ENCODE data around the gene PDIA2. TPM values are rescaled to one million over a fixed set of nuclear protein-coding genes. Genes with fewer than 3 reads are reported as not detected.
"Not testable (repeated sequence)": the region's sequence is repeated elsewhere in the genome, so short reads cannot be mapped to it uniquely, and the experiment has no call there.

PDIA2 gene
- total RNA-seq, 1 experiment from 2014 or later = not detected

GRCh38 chr16:325375-326145 lies 42.6 kb downstream of the PDIA2 start:
- CTCF ChIA-PET = interaction anchor here (0.7 kb wide), 1 partner anchor 1528 kb away, joined by 4 read pairs; no protein-coding TSS in a partner anchor
- Mint-ChIP-seq H3K27ac (ENCODE audit: unreplicated experiment) (no peak overlapping the region), H3K27me3 (ENCODE audit: unreplicated experiment) (no peaks in the 10 kb centered on the region), H3K9me3 (ENCODE audit: low read depth, unreplicated experiment) (no peaks in the 10 kb centered on the region), H3K36me3 (ENCODE audit: insufficient read depth, unreplicated experiment) (peaks cover 44% of the 10 kb centered on the region), H3K4me3 (ENCODE audit: low read depth, unreplicated experiment) (no peak overlapping the region), H3K4me1 (ENCODE audit: low read depth, unreplicated experiment) (peaks cover 26% of the 10 kb centered on the region)
- no peak for DNase-seq
- intact Hi-C loops (cut with micrococcal nuclease; ENCODE audit: unreplicated experiment) = no loop called here
- no TSS peak for BruUV-seq (replicated peaks)
- TF ChIP-seq, protein P1, sequence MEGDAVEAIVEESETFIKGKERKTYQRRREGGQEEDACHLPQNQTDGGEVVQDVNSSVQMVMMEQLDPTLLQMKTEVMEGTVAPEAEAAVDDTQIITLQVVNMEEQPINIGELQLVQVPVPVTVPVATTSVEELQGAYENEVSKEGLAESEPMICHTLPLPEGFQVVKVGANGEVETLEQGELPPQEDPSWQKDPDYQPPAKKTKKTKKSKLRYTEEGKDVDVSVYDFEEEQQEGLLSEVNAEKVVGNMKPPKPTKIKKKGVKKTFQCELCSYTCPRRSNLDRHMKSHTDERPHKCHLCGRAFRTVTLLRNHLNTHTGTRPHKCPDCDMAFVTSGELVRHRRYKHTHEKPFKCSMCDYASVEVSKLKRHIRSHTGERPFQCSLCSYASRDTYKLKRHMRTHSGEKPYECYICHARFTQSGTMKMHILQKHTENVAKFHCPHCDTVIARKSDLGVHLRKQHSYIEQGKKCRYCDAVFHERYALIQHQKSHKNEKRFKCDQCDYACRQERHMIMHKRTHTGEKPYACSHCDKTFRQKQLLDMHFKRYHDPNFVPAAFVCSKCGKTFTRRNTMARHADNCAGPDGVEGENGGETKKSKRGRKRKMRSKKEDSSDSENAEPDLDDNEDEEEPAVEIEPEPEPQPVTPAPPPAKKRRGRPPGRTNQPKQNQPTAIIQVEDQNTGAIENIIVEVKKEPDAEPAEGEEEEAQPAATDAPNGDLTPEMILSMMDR (IDR thresholded peaks at IDR 0.05; ENCODE audit: unreplicated experiment) = no peak

GRCh38 chr16:330741-331140 lies 47.8 kb downstream of the PDIA2 start:
- Mint-ChIP-seq H3K9me3 (ENCODE audit: low read depth, unreplicated experiment) (peaks cover 3% of the 10 kb centered on the region), H3K4me1 (ENCODE audit: low read depth, unreplicated experiment) (peaks cover 38% of the 10 kb centered on the region), H3K36me3 (ENCODE audit: insufficient read depth, unreplicated experiment) (peaks cover 30% of the 10 kb centered on the region), H3K27me3 (ENCODE audit: unreplicated experiment) (no peaks in the 10 kb centered on the region), H3K27ac (ENCODE audit: unreplicated experiment) (peak overlapping the region; percentile 60), H3K4me3 (ENCODE audit: low read depth, unreplicated experiment) (no peak overlapping the region)
- CTCF ChIA-PET = no interaction called here
- TF ChIP-seq, protein P1 (IDR thresholded peaks at IDR 0.05; ENCODE audit: unreplicated experiment) = no peak
- BruUV-seq (replicated peaks) = no TSS peak
- DNase-seq = no peak
- intact Hi-C loops (cut with micrococcal nuclease; ENCODE audit: unreplicated experiment) = no loop called here

DNA sequence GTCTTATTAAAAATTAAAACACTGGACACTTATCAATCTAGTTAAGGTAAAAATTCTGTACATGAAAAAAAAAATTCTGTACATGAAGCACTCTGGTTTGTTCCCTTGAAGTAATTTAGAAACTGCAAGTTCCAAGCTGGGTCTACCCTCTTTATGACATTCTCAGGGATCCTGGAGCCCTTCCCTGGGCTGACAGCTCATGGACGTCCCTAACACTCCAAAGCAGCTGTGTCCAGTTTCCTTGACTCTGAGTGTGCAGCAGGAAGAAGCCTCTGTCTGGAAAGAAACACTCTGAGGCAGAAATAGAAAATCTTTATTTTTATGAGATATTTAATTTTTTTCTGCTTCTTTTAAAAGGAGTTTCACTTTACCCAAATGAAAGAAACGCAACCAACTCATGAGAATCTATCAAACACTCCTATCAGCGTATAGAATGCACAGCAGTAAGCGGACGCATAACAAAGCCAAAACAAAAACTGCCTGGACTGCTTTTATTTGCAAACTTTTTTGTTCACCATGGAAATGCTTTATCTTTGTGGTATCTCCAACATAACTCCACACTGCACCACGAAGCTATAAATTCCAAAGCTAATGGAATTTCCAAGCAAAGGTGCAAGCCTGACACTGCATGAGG lies 48.3 kb downstream of the PDIA2 start:
- BruUV-seq (replicated peaks); H3K27ac Mint-ChIP-seq (ENCODE audit: unreplicated experiment); H3K27me3 Mint-ChIP-seq (ENCODE audit: unreplicated experiment); H3K4me3 Mint-ChIP-seq (ENCODE audit: low read depth, unreplicated experiment); intact Hi-C loops (cut with micrococcal nuclease; ENCODE audit: unreplicated experiment); DNase-seq; H3K9me3 Mint-ChIP-seq (ENCODE audit: low read depth, unreplicated experiment); CTCF ChIA-PET: not testable (repeated sequence)
- peaks cover 31% of the 10 kb centered on the region for H3K36me3 Mint-ChIP-seq (ENCODE audit: insufficient read depth, unreplicated experiment)
- peaks cover 39% of the 10 kb centered on the region for H3K4me1 Mint-ChIP-seq (ENCODE audit: low read depth, unreplicated experiment)

DNA sequence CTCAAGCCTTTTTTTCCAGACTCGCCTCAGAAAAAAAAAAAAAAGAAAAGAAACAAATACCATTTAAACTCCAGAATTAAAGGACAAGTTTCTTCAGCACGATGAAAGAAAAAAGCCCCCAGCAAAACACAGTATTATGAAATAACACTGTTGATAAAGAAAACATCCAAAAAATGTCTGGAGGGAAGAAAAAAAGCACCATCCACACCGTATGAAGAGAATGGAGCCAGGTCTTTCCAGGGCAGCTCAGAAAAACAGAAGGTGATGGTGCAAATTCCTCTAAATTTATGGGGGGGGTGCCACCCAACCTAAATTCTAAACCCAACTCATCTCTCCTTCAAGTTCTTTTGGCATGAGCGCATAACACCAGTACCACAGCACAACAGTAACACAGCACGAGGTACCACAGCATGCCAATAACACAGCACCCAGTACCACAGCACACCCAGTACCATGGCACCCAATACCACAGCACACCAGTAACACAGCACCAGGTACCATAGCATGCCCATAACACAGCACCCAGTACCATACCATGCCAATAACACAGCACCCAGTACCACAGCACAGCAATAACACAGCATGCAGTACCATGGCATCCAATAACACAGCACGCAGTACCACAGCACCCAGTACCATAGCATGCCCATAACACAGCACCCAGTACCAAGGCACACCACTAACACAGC lies 50.6 kb downstream of the PDIA2 start:
- DNase-seq = no peak
- H3K36me3 Mint-ChIP-seq (ENCODE audit: insufficient read depth, unreplicated experiment) = peaks cover 17% of the 10 kb centered on the region
- H3K27ac Mint-ChIP-seq (ENCODE audit: unreplicated experiment) = no peak overlapping the region

GRCh38 chr16:334164-334832 lies 51.3 kb downstream of the PDIA2 start:
- BruUV-seq (replicated peaks); H3K27ac Mint-ChIP-seq (ENCODE audit: unreplicated experiment); H3K4me3 Mint-ChIP-seq (ENCODE audit: low read depth, unreplicated experiment); CTCF ChIA-PET; H3K27me3 Mint-ChIP-seq (ENCODE audit: unreplicated experiment); DNase-seq; intact Hi-C loops (cut with micrococcal nuclease; ENCODE audit: unreplicated experiment); H3K9me3 Mint-ChIP-seq (ENCODE audit: low read depth, unreplicated experiment): not testable (repeated sequence)
- H3K36me3 Mint-ChIP-seq (ENCODE audit: insufficient read depth, unreplicated experiment) = peaks cover 21% of the 10 kb centered on the region
- peaks cover 39% of the 10 kb centered on the region for H3K4me1 Mint-ChIP-seq (ENCODE audit: low read depth, unreplicated experiment)

More for the DNA sequence above, 50.6 kb downstream of the PDIA2 start:
- intact Hi-C loops (cut with micrococcal nuclease; ENCODE audit: unreplicated experiment) = no loop called here
- CTCF ChIA-PET = no interaction called here
- Mint-ChIP-seq H3K4me3 (ENCODE audit: low read depth, unreplicated experiment) (no peak overlapping the region), H3K27me3 (ENCODE audit: unreplicated experiment) (no peaks in the 10 kb centered on the region), H3K9me3 (ENCODE audit: low read depth, unreplicated experiment) (peaks cover 3% of the 10 kb centered on the region), H3K4me1 (ENCODE audit: low read depth, unreplicated experiment) (peaks cover 39% of the 10 kb centered on the region)
- TF ChIP-seq, protein P1 (IDR thresholded peaks at IDR 0.05; ENCODE audit: unreplicated experiment) = no peak
- no TSS peak for BruUV-seq (replicated peaks)

GRCh38 chr16:334861-335632 lies 52.1 kb downstream of the PDIA2 start:
- BruUV-seq (replicated peaks); CTCF ChIA-PET; DNase-seq; H3K4me3 Mint-ChIP-seq (ENCODE audit: low read depth, unreplicated experiment); H3K27me3 Mint-ChIP-seq (ENCODE audit: unreplicated experiment); intact Hi-C loops (cut with micrococcal nuclease; ENCODE audit: unreplicated experiment); H3K27ac Mint-ChIP-seq (ENCODE audit: unreplicated experiment); H3K9me3 Mint-ChIP-seq (ENCODE audit: low read depth, unreplicated experiment): not testable (repeated sequence)
- peaks cover 19% of the 10 kb centered on the region for H3K36me3 Mint-ChIP-seq (ENCODE audit: insufficient read depth, unreplicated experiment)
- H3K4me1 Mint-ChIP-seq (ENCODE audit: low read depth, unreplicated experiment) = peaks cover 42% of the 10 kb centered on the region

Data from Calu3 (cell line).